HT-29 (cell line): Measurements from ENCODE around the gene SERAC1. TPM values are rescaled to one million over a fixed set of nuclear protein-coding genes. Genes with fewer than 3 reads are reported as not detected.

Experiments used
- DNase-seq: peaks from one replicate; pipeline ENCODE4 v3.0.0-alpha.2; 2015; ENCODE audit warnings: low spot score
- total RNA-seq: library from RNA; depleted of rRNA; stranded (reverse); fragments of >200 nt; shearing (Covaris generic); gene quantifications from 2 replicates; pipeline ENCODE4 v1.2.3, GENCODE V29; 2014

Gene SERAC1
- total RNA-seq, 1 experiment from 2014 or later, result 1.1 TPM

- DNase-seq, result no peak
Observed at GRCh38 chr6:158124288-158124687, 43.8 kb downstream of the SERAC1 start.

GRCh38 chr6:158122048-158122447 lies 46.0 kb downstream of the SERAC1 start:
- peak; percentile 47 for DNase-seq

GRCh38 chr6:158121335-158121734 lies 46.7 kb downstream of the SERAC1 start:
- DNase-seq, result no peak

DNA sequence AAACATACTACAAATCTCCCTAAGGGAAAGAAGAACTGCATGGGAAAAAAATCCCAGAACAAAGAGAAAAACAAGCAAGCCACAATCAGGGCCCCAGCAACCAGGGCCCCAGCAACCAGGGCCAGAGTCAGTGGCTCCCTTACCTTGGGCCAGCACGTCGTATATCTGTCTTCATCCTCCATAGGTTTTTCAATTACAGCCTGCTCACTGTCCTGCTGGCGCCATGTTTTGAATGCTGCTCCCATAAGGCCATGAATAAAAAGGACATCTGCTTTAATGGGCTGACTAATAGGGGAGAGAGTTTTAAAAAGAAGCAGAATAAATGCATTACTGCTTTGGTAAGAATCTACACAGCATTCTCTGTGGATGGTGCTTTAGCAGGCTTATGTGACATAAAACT lies 49.2 kb downstream of the SERAC1 start:
- DNase-seq, result no peak

DNA sequence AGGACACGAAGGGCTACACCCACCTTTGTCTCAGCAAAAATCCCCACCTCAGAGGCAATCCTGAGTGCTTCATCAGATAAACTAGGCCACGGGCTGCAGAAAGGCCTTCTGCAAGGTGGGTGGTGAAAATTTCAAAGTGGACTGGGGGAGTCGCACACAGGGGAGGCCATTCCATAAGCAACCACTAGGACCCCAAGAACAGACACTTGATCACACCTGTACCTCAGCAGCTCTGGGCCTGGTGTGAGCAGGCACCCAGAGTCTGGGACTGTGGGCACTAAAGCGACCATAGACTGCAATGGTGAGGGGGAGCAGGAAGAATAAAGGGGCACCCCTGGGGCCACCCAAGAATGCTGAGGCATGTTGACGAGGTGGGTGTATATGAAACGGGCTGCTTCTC lies 52.6 kb downstream of the SERAC1 start:
- DNase-seq, result no peak

GRCh38 chr6:158115102-158115501 lies 53.0 kb downstream of the SERAC1 start:
- DNase-seq, result no peak

GRCh38 chr6:158113802-158114201 lies 54.3 kb downstream of the SERAC1 start:
- no peak for DNase-seq

- no peak for DNase-seq
Observed at GRCh38 chr6:158111987-158112386, 56.1 kb downstream of the SERAC1 start.

- DNase-seq, result no peak
Observed at GRCh38 chr6:158110986-158111385, 57.1 kb downstream of the SERAC1 start.

DNA sequence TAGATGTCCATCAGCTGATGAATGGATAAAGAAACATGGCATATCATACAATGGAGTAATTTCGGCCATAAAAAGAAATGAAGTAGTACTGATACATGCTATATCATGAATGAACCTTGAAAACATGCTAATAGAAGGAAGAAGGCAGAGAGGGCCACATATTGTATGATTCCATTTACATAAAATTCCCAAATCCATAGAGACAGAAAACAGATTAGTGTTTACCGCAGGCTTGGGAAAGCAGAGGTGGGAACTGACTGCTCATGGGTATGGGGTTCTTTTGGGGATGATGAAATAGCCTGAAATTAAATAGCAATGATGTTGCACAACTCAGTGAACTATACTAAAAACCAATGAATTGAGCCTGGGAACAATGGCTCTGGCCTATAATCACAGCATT lies 58.3 kb downstream of the SERAC1 start:
- DNase-seq, result no peak

GRCh38 chr6:158104696-158105095 lies 63.4 kb downstream of the SERAC1 start:
- no peak for DNase-seq

- no peak for DNase-seq
Observed at GRCh38 chr6:158103228-158103627, 64.8 kb downstream of the SERAC1 start.

GRCh38 chr6:158095671-158096070 lies 72.4 kb downstream of the SERAC1 start:
- no peak for DNase-seq

DNA sequence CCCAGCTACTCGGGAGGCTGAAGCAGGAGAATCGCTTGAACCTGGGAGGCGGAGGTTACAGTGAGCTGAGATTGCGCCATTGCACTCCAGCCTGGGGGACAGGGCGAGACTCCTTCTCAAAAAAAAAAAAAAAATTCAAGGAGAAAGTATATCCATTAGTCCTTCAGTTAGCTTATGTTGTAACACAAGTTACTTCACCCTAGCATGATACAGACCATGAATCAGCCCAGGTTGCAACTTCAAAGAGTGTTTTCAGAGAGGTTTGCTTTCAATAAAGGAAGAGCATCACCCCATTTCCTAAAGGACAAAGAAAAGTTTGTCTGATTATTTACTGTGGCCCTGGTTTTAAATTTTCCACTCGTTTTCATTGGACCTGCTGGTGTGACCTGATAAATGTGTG lies 73.0 kb downstream of the SERAC1 start:
- no peak for DNase-seq

- no peak for DNase-seq
Observed at GRCh38 chr6:158092806-158093205, 75.3 kb downstream of the SERAC1 start.

GRCh38 chr6:158087224-158087867 lies 80.7 kb downstream of the SERAC1 start:
- DNase-seq, result no peak

- DNase-seq, result no peak
Observed at GRCh38 chr6:158086504-158087223, 81.4 kb downstream of the SERAC1 start.

DNA sequence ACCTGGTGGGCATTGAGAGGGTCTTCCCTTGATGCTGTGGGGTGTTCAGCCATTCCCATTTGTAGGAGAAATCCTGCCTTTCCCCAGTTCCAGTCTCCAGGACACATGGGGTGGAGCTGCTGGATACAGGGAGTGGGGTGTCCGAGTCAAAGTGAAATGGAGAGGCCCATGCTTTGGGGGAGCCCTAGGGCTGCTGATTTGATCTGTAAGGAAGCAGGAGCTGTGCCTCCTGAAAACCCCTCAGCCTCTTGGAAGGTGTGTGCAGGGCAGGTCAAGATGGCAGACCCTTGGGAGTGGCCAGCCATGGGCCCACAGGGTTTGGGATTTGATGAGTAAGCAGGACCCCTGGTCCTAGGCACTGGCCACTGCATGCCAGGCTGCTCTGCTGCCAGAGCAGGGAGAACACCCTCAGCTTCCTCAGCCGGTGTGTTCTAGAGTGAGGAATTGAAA lies 82.0 kb downstream of the SERAC1 start:
- DNase-seq, result no peak

GRCh38 chr6:158085261-158086053 lies 82.6 kb downstream of the SERAC1 start:
- DNase-seq, result no peak

DNA sequence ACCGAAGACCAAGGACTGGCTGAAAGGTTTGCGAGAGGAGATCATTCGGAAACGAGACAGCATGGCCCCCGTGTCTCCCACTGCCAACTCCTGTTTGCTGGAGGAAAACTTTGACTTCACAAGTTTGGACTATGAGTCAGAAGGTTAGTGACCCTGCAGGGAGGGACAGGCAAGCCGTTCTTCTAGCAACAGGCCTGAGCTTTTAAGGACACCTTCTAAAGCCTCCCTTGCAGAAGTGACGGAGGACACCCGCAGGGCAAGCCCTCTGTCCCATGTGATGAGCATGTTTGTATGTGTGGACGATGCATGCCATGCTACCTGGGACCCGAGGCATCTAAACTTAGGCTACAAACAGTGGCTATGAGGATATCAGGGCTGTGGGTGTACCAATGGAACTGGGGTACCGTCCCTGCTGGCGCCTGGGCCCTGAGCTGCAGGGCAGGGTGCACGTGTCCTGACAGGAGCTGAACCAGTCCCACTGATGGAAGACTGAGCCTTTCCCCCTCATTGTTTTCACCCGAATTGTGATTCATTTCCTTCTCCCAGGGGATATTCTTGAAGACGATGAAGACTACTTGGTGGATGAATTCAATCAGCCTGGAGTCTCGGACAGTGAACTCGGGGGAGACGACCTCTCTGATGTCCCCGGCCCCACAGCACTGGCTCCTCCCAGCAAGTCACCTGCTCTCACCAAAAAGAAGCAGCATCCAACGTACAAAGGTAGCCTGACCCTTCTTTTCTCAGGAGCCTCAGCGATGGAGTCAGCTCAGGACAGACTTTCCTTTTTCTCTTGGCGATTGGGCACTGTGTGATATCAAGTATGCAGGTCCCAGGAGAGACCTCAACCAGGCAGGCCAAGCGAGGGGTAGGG lies 84.4 kb downstream of the SERAC1 start:
- DNase-seq, result no peak

DNA sequence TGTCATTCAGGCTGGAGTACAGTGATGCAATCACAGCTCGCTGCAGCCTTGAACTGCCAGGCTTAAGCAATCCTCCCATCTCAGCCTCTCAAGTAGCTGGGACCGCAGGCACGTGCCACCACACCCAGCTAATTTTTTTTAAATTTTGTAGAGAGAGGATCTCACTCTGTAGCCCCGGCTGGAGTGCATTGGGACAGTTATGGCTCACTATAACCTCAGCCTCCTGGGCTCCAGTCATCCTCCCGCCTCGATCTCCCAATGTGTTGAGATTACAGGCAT lies 86.5 kb downstream of the SERAC1 start:
- no peak for DNase-seq
